Prostate gland (tissue), 2 donors: ENCODE measurements around the gene TRIP13. TPM values are rescaled to one million over a fixed set of nuclear protein-coding genes. Genes with fewer than 3 reads are reported as not detected.

ENCODE experiments used
- DNase-seq: peaks from one replicate; pipeline ENCODE4 v3.0.0-alpha.2; 2019; ENCODE audit warnings: low spot score
- H3K27ac ChIP-seq, 2 donors: fragments of 200-600 bp; sonication (generic); 2 replicates each; pipeline ENCODE4 v1.5.1; 2017 to 2019
- H3K27me3 ChIP-seq: fragments of 200-600 bp; sonication (generic); replicated peaks from 2 replicates; pipeline ENCODE4 v1.5.1; 2019; ENCODE audit not compliant: insufficient read depth
- H3K36me3 ChIP-seq, 2 donors: fragments of 200-600 bp; sonication (generic); 1 replicate in 1 of 2; 2 replicates in 1 of 2; pipeline versions ENCODE4 v1.5.1 to v1.8.1; 2017 to 2019
- H3K4me1 ChIP-seq: fragments of 200-600 bp; sonication (generic); replicated peaks from 2 replicates; pipeline ENCODE4 v1.5.1; 2019
- H3K4me3 ChIP-seq, 2 donors: fragments of 200-600 bp; sonication (generic); 2 replicates each; pipeline ENCODE4 v1.5.1; 2017 to 2019
- H3K9me3 ChIP-seq: fragments of 200-600 bp; sonication (generic); 2 replicates; pipeline ENCODE4 v1.5.1; 2017
- CTCF ChIP-seq, 4 experiments: fragments of 200-600 bp in 2 of 4; fragments of 450-650 bp in 2 of 4; sonication (generic) in 2 of 4; IDR thresholded peaks; 1 replicate in 3 of 4; 2 replicates in 1 of 4; pipeline ENCODE4 v1.5.1; 2016 to 2019; ENCODE audit warnings: antibody characterized with exemption in 4 of 4, mild to moderate bottlenecking in 2 of 4, moderate library complexity in 2 of 4
- POLR2A ChIP-seq: fragments of 450-650 bp; IDR thresholded peaks from one replicate; pipeline ENCODE4 v1.6.1; 2016; ENCODE audit warnings: antibody characterized with exemption, mild to moderate bottlenecking
- POLR2AphosphoS5 ChIP-seq: sonication (generic); formaldehyde crosslinking; IDR thresholded peaks from one replicate; pipeline ENCODE4 v1.6.1; 2017; ENCODE audit warnings: antibody characterized with exemption
- WGBS: methylation state at CpG from one replicate; pipeline ENCODE4 v1.1.5; 2018; 5-methylcytosine and 5-hydroxymethylcytosine counted together
- intact Hi-C: fragments of 100-400 bp; cut with DNase I; formaldehyde crosslinking; loops from one replicate; pipeline ENCODE4 v1.14.2; 2022
- total RNA-seq, 2 donors: library from RNA; depleted of rRNA; stranded (reverse); fragments of >200 nt; gene quantifications; one replicate each; pipeline ENCODE4 v1.1.0, GENCODE V29; 2016

Gene TRIP13
- total RNA-seq, 2 donors from 2014 or later, result 1.8 to 11.9 TPM

- Histone ChIP-seq H3K27me3 (no peaks in the 10 kb centered on the region), H3K4me3 (peak overlapping the region; percentile 78 to 95), H3K36me3 (peaks cover 5 to 8% of the 10 kb centered on the region in 2 donors), H3K4me1 (peaks cover 7% of the 10 kb centered on the region), H3K9me3 (no peaks in the 10 kb centered on the region), H3K27ac (peak overlapping the region; percentile 78 to 85)
- 12% methylated on average over 25 of the region's 25 CpGs for WGBS
- no peak for TF ChIP-seq CTCF (IDR thresholded peaks at IDR 0.05)
- no peak for TF ChIP-seq POLR2AphosphoS5
- TF ChIP-seq POLR2A, result no peak
- intact Hi-C loops, result loop anchor here (10.0 kb wide), 2 partner anchors 117 to 417 kb away; no protein-coding TSS in a partner anchor
- no peak for DNase-seq
Measured at GRCh38 chr5:891837-892393, 769 bp upstream of the TRIP13 start.

- H3K27ac ChIP-seq, result peak overlapping the region in 1 of 2 donors; percentile 85
- H3K27me3 ChIP-seq, result no peaks in the 10 kb centered on the region
- no peak for DNase-seq
- H3K36me3 ChIP-seq, result no peaks in the 10 kb centered on the region
- H3K4me3 ChIP-seq, result peak overlapping the region; percentile 78 to 95
- peaks cover 7% of the 10 kb centered on the region for H3K4me1 ChIP-seq
- WGBS, result 2% methylated on average over 14 of the region's 31 CpGs
- no peaks in the 10 kb centered on the region for H3K9me3 ChIP-seq
- intact Hi-C loops, result loop anchor here (10.0 kb wide), 2 partner anchors 118 to 418 kb away; no protein-coding TSS in a partner anchor
- TF ChIP-seq CTCF (IDR thresholded peaks at IDR 0.05), result no peak
- TF ChIP-seq POLR2AphosphoS5, result no peak
- no peak for TF ChIP-seq POLR2A
Measured at GRCh38 chr5:893137-893506, 438 bp downstream of the TRIP13 start.

- H3K36me3 ChIP-seq, result no peaks in the 10 kb centered on the region
- intact Hi-C loops, result loop anchor here (10.0 kb wide), 2 partner anchors 119 to 419 kb away; no protein-coding TSS in a partner anchor
- no peak overlapping the region for H3K4me3 ChIP-seq
- H3K27ac ChIP-seq, result no peak overlapping the region
- 78% methylated on average over 9 of the region's 9 CpGs for WGBS
- no peaks in the 10 kb centered on the region for H3K27me3 ChIP-seq
- TF ChIP-seq POLR2A (no peak), POLR2AphosphoS5 (no peak), CTCF (IDR thresholded peaks at IDR 0.05) (no peak)
- no peaks in the 10 kb centered on the region for H3K9me3 ChIP-seq
- peaks cover 7% of the 10 kb centered on the region for H3K4me1 ChIP-seq
- no peak for DNase-seq
Measured at GRCh38 chr5:893711-894110, 1.0 kb downstream of the TRIP13 start.

GRCh38 chr5:900781-901180 is 8.1 kb downstream of the TRIP13 start:
- WGBS, result 95% methylated on average over 4 of the region's 4 CpGs

More at GRCh38 chr5:900781-901180, 8.1 kb downstream of the TRIP13 start:
- no peak for TF ChIP-seq POLR2A
- no peak for TF ChIP-seq CTCF (IDR thresholded peaks at IDR 0.05)
- TF ChIP-seq POLR2AphosphoS5, result no peak
- no peak overlapping the region for H3K4me3 ChIP-seq
- no peaks in the 10 kb centered on the region for H3K4me1 ChIP-seq
- no peak for DNase-seq
- H3K27me3 ChIP-seq, result no peaks in the 10 kb centered on the region
- H3K36me3 ChIP-seq, result no peaks in the 10 kb centered on the region
- H3K27ac ChIP-seq, result no peak overlapping the region
- intact Hi-C loops, result no loop called here
- no peaks in the 10 kb centered on the region for H3K9me3 ChIP-seq
